Panc1 (cell line): ENCODE results near the gene MPV17. TPM values are rescaled to one million over a fixed set of nuclear protein-coding genes. Genes with fewer than 3 reads are reported as not detected.

ENCODE experiments used
- ATAC-seq: fragments of 200-7000 bp; cut with Tn5 transposase; 2 replicates; pipeline ENCODE4 v1.9.1; 2020; ENCODE audit warnings: mild to moderate bottlenecking, moderate library complexity
- BruUV-seq: library from RNA; stranded (reverse); fragments of 400-500 nt; replicated peaks from 2 replicates; lab custom pipeline; 2021; lab: Mats Ljungman, UMichigan
- CTCF ChIA-PET: fragments of 300-600 bp; sonication (Branson Sonifier 250); formaldehyde crosslinking; loops from one replicate; lab custom pipeline; 2022; ENCODE audit warnings: antibody characterized with exemption; lab: Charles Lee
- POLR2A ChIA-PET: fragments of 300-600 bp; sonication (Branson Sonifier 250); formaldehyde crosslinking; loops from one replicate; lab custom pipeline; 2022; ENCODE audit warnings: antibody characterized with exemption; lab: Charles Lee
- DNase-seq: peaks from one replicate; pipeline ENCODE4 v3.0.0-alpha.2; 2010; ENCODE audit warnings: low read depth, low spot score
- H3K27ac ChIP-seq: 2 replicates; pipeline ENCODE4 v1.5.1; 2011; ENCODE audit warnings: mild to moderate bottlenecking, low read length, inconsistent platforms
- H3K27me3 ChIP-seq: fragments of 200-500 bp; sonication (Bioruptor generic); 2 replicates; pipeline ENCODE4 v1.6.0; 2014; ENCODE audit warnings: low read length, inconsistent platforms; ENCODE audit not compliant: control insufficient read depth, insufficient read depth
- H3K36me3 ChIP-seq: fragments of 200-500 bp; sonication (Bioruptor generic); 2 replicates; pipeline ENCODE4 v1.5.1; 2014; ENCODE audit warnings: inconsistent platforms, mild to moderate bottlenecking, low read length, moderate library complexity; ENCODE audit not compliant: control insufficient read depth, insufficient read depth
- H3K4me1 ChIP-seq: 2 replicates; pipeline ENCODE4 v1.5.1; 2011; ENCODE audit warnings: inconsistent platforms, mild to moderate bottlenecking, low read length, moderate library complexity; ENCODE audit not compliant: control insufficient read depth, insufficient read depth
- H3K4me3 ChIP-seq, 2 experiments: 2 replicates each; pipeline ENCODE4 v1.5.1; 2011 to 2012; ENCODE audit warnings: low read depth in 2 of 2, low read length in 2 of 2, mild to moderate bottlenecking in 2 of 2, inconsistent platforms in 1 of 2, moderate library complexity in 1 of 2
- H3K9me3 ChIP-seq: fragments of 200-500 bp; sonication (Bioruptor generic); 2 replicates; pipeline ENCODE4 v1.5.1; 2014; ENCODE audit warnings: low read depth, mild to moderate bottlenecking, inconsistent platforms, low read length, moderate library complexity; ENCODE audit not compliant: control insufficient read depth, insufficient read depth
- POLR2AphosphoS5 ChIP-seq: IDR thresholded peaks from 2 replicates; pipeline ENCODE4 v1.6.1; 2012; ENCODE audit warnings: mild to moderate bottlenecking, low read depth, low read length, moderate library complexity
- REST ChIP-seq, 2 experiments: IDR thresholded peaks; 2 replicates each; pipeline ENCODE4 v1.6.1; 2011 to 2012; ENCODE audit warnings: low read depth in 2 of 2, control low read depth in 1 of 2, low read length in 1 of 2, mild to moderate bottlenecking in 1 of 2, moderate library complexity in 1 of 2; ENCODE audit not compliant: insufficient read depth in 1 of 2
- SIN3A ChIP-seq: IDR thresholded peaks from 2 replicates; pipeline ENCODE4 v1.6.1; 2012; ENCODE audit warnings: low read depth, mild to moderate bottlenecking, low read length, moderate library complexity, borderline replicate concordance; ENCODE audit not compliant: insufficient read depth
- TCF7L2 ChIP-seq: IDR thresholded peaks from 2 replicates; pipeline ENCODE4 v1.6.1; 2011; ENCODE audit warnings: mild to moderate bottlenecking, low read depth, low read length, inconsistent platforms
- in situ Hi-C: cut with HindIII; loops from 2 replicates; pipeline ENCODE4 v1.10.0; 2016; ENCODE audit warnings: low sequenced_read_pairs, low pct_unique_long_range_greater_than_20kb
- intact Hi-C: fragments of 100-400 bp; cut with micrococcal nuclease; formaldehyde crosslinking; loops from one replicate; pipeline ENCODE4 v1.10.0; 2022; ENCODE audit not compliant: unreplicated experiment
- total RNA-seq: library from RNA; stranded (reverse); gene quantifications from one replicate; pipeline ENCODE4 v1.2.1, GENCODE V29; 2021; ENCODE audit not compliant: unreplicated experiment
- TF ChIP-seq, protein P1 (sequence below): fragments of 450-650 bp; IDR thresholded peaks from 2 replicates; pipeline ENCODE4 v1.5.1; 2017; ENCODE audit warnings: mild to moderate bottlenecking

Gene MPV17
- total RNA-seq, 1 experiment from 2014 or later, result 89.5 TPM

DNA sequence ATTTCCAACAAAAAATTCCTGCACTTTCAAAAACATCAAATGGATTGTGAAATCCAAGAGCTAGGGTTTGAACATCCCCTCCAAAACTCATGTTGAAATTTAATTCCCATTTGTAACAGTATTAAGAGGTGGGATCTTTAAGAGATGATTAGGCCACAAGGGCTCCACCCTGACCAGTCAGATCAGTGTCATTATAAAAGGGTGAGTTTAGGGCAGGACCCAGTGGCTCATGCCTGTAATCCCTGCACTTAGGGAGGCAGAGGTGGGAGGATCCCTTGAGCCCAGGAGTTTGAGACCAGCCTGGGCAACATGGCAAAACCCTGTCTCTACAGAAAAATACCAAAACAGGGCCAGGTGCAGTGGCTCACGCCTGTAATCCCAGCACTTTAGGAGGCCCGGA lies 24.7 kb upstream of the MPV17 start:
- H3K27me3 ChIP-seq, result no peaks in the 10 kb centered on the region
- DNase-seq, result no peak
- H3K36me3 ChIP-seq, result 0 out of 2 replicates have a peak, but pooled peaks cover 3% of the 10 kb centered on the region
- BruUV-seq, result no TSS peak
- no peak overlapping the region for H3K27ac ChIP-seq
- peaks cover 8% of the 10 kb centered on the region for H3K4me1 ChIP-seq
- in situ Hi-C loops (no loop called here), intact Hi-C loops (no loop called here)
- CTCF ChIA-PET, result no interaction called here
- ATAC-seq, result no peak
- POLR2A ChIA-PET, result no interaction called here
- no peaks in the 10 kb centered on the region for H3K9me3 ChIP-seq
- no peak overlapping the region for H3K4me3 ChIP-seq
- no peak for TF ChIP-seq POLR2AphosphoS5
- no peak for TF ChIP-seq SIN3A
- TF ChIP-seq REST (IDR thresholded peaks at IDR 0.05; ENCODE audit: insufficient read depth in 1 of 2, low read depth in 2 of 2, low read length in 1 of 2), result no peak
- TF ChIP-seq, protein P1, sequence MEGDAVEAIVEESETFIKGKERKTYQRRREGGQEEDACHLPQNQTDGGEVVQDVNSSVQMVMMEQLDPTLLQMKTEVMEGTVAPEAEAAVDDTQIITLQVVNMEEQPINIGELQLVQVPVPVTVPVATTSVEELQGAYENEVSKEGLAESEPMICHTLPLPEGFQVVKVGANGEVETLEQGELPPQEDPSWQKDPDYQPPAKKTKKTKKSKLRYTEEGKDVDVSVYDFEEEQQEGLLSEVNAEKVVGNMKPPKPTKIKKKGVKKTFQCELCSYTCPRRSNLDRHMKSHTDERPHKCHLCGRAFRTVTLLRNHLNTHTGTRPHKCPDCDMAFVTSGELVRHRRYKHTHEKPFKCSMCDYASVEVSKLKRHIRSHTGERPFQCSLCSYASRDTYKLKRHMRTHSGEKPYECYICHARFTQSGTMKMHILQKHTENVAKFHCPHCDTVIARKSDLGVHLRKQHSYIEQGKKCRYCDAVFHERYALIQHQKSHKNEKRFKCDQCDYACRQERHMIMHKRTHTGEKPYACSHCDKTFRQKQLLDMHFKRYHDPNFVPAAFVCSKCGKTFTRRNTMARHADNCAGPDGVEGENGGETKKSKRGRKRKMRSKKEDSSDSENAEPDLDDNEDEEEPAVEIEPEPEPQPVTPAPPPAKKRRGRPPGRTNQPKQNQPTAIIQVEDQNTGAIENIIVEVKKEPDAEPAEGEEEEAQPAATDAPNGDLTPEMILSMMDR, result no peak
- TF ChIP-seq TCF7L2, result no peak

- Histone ChIP-seq H3K27me3 (no peaks in the 10 kb centered on the region), H3K27ac (no peak overlapping the region), H3K4me3 (no peak overlapping the region), H3K4me1 (no peaks in the 10 kb centered on the region), H3K9me3 (no peaks in the 10 kb centered on the region), H3K36me3 (peaks cover 6% of the 10 kb centered on the region)
- in situ Hi-C loops (no loop called here), intact Hi-C loops (no loop called here)
- no TSS peak for BruUV-seq
- POLR2A ChIA-PET, result interaction anchor here (0.6 kb wide), 1 partner anchor 13 kb away, joined by 3 read pairs; no protein-coding TSS in a partner anchor
- no peak for DNase-seq
- no peak for ATAC-seq
- CTCF ChIA-PET, result no interaction called here
- TF ChIP-seq SIN3A, result no peak
- no peak for TF ChIP-seq POLR2AphosphoS5
- TF ChIP-seq, protein P1, result no peak
- TF ChIP-seq TCF7L2, result no peak
- TF ChIP-seq REST (IDR thresholded peaks at IDR 0.05; ENCODE audit: insufficient read depth in 1 of 2, low read depth in 2 of 2, low read length in 1 of 2), result no peak
These were observed 13.3 kb upstream of the MPV17 start for GRCh38 chr2:27336173-27336572.
